ENCODE results near the gene ROR2. TPM values are rescaled to one million over a fixed set of nuclear protein-coding genes. Genes with fewer than 3 reads are reported as not detected.
A peak's percentile ranks its signal among the peaks of the same experiment; 100 is the strongest.

ROR2 gene
- total RNA-seq, 4 donors from 2014 or later: 37.4 to 71.8 (median 59.4) TPM

DNA sequence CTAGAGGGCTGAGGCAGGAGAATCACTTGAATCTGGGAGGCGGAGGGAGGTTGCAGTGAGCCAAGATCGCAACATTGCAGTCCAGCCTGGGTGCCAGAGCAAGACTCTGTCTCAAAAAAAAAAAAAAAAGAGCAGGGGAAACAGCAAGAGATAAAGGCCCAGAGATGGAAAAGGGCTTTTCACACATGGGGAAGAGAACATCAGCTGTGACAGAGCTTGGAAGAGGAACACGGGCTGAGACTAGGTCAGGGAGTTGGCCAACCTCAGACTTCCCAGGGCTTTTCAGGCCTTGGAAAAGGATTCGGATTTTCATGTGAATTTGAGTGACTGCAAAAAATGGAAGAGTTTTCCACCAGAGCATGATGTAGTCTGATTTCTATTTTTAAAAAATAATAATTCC is 294.4 kb downstream of the ROR2 start:
- intact Hi-C loops (cut with DNase I): loop anchor here (5.0 kb wide), 1 partner anchor 72 kb away; no protein-coding TSS in a partner anchor

DNA sequence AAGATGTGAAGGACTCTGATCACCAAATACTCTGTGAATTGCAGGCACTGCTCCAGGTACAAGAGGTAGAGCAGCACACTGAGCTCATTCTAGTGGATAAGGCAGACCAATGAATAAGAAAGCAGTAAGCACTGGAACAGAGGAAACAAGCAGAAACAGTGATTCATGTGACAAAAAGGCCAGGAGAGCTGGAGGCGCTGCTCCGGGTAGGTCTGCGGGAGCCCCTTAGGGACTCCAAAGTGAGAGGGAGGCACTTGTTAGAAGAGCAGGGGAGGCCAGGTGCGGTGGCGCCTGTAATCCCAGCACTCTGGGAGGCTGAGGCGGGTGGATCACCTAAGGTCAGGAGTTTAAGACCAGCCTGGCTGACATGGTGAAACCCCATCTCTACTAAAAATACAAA is 294.8 kb downstream of the ROR2 start:
- no peaks in the 10 kb centered on the region for H3K9me3 ChIP-seq
- TF ChIP-seq, protein P1, sequence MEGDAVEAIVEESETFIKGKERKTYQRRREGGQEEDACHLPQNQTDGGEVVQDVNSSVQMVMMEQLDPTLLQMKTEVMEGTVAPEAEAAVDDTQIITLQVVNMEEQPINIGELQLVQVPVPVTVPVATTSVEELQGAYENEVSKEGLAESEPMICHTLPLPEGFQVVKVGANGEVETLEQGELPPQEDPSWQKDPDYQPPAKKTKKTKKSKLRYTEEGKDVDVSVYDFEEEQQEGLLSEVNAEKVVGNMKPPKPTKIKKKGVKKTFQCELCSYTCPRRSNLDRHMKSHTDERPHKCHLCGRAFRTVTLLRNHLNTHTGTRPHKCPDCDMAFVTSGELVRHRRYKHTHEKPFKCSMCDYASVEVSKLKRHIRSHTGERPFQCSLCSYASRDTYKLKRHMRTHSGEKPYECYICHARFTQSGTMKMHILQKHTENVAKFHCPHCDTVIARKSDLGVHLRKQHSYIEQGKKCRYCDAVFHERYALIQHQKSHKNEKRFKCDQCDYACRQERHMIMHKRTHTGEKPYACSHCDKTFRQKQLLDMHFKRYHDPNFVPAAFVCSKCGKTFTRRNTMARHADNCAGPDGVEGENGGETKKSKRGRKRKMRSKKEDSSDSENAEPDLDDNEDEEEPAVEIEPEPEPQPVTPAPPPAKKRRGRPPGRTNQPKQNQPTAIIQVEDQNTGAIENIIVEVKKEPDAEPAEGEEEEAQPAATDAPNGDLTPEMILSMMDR (IDR thresholded peaks at IDR 0.05): no peak
- TF ChIP-seq EP300 (IDR thresholded peaks at IDR 0.05) (no peak), POLR2A (IDR thresholded peaks at IDR 0.05; ENCODE audit: low read depth) (no peak), POLR2AphosphoS5 (IDR thresholded peaks at IDR 0.05) (no peak)
- no peak overlapping the region for H3K27ac ChIP-seq (replicated peaks in 1 of 4)
- WGBS: 96% methylated on average over 6 of the region's 6 CpGs
- DNase-seq (ENCODE audit: extremely low spot score): peak; percentile 86
- H3K36me3 ChIP-seq: no peaks in the 10 kb centered on the region
- intact Hi-C loops (cut with DNase I): loop anchor here (5.0 kb wide), 1 partner anchor 72 kb away; no protein-coding TSS in a partner anchor
- H3K4me1 ChIP-seq: no peaks in the 10 kb centered on the region
- H3K4me3 ChIP-seq: no peak overlapping the region
- no peaks in the 10 kb centered on the region for H3K27me3 ChIP-seq

More for the DNA sequence above, 294.4 kb downstream of the ROR2 start:
- Histone ChIP-seq H3K36me3 (no peaks in the 10 kb centered on the region), H3K4me1 (no peaks in the 10 kb centered on the region), H3K9me3 (no peaks in the 10 kb centered on the region), H3K27me3 (no peaks in the 10 kb centered on the region), H3K4me3 (no peak overlapping the region), H3K27ac (replicated peaks in 1 of 4) (no peak overlapping the region)
- WGBS: 86% methylated on average over 4 of the region's 4 CpGs
- DNase-seq (ENCODE audit: extremely low spot score): peak; percentile 2
- no peak for TF ChIP-seq POLR2AphosphoS5 (IDR thresholded peaks at IDR 0.05)
- TF ChIP-seq, protein P1 (IDR thresholded peaks at IDR 0.05): no peak
- no peak for TF ChIP-seq POLR2A (IDR thresholded peaks at IDR 0.05; ENCODE audit: low read depth)
- no peak for TF ChIP-seq EP300 (IDR thresholded peaks at IDR 0.05)

DNA sequence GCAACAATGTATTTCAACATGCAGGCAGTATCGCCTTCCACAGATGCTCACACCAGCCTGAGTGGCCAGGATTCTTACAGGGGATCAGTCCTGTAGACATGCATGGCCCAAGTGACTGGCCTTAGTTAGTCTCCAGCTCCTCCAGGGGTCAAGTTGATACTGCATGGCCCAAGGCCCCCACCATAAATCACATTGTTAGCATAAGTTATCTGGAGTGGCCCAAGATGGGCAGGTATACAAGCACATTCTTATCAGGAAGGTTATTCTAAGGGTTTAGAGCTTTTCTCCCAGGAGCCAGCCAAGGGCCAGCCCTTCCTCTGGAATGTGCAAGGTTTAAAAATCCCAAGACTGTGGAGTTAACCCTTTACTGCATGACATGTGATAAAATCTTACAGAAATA is 295.5 kb downstream of the ROR2 start:
- Histone ChIP-seq H3K36me3 (no peaks in the 10 kb centered on the region), H3K27me3 (no peaks in the 10 kb centered on the region), H3K9me3 (no peaks in the 10 kb centered on the region), H3K4me1 (no peaks in the 10 kb centered on the region), H3K4me3 (no peak overlapping the region), H3K27ac (replicated peaks in 1 of 4) (no peak overlapping the region)
- TF ChIP-seq, protein P1 (IDR thresholded peaks at IDR 0.05): no peak
- TF ChIP-seq EP300 (IDR thresholded peaks at IDR 0.05) (no peak), POLR2A (IDR thresholded peaks at IDR 0.05; ENCODE audit: low read depth) (no peak), POLR2AphosphoS5 (IDR thresholded peaks at IDR 0.05) (no peak)
- 100% methylated on average over 1 of the region's 1 CpG for WGBS
- peak; percentile 66 for DNase-seq (ENCODE audit: extremely low spot score)
- intact Hi-C loops (cut with DNase I): no loop called here

DNA sequence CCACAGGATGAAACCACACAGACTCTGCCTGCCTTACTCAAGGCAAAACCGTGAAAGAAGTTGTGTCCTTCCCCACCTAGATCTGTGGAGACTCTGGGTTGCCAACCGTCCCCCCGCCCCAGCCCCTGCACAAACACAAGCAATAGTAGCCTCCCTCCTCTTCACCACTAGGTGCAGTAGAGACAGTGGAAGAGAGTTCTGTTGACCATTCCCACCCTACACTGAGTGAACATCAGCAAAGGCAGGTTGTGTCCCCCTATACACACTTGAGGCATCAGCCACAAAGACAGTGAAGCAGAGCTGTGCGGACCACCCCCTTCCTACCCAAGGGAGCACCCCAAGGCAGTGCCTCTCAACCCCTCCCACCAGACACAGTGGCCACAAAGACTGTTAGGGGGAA is 302.7 kb downstream of the ROR2 start:
- peak; percentile 37 for DNase-seq (ENCODE audit: extremely low spot score)
- WGBS: 93% methylated on average over 3 of the region's 4 CpGs
- intact Hi-C loops (cut with DNase I): no loop called here
- no peaks in the 10 kb centered on the region for H3K36me3 ChIP-seq
- no peaks in the 10 kb centered on the region for H3K4me1 ChIP-seq
- TF ChIP-seq, protein P1 (IDR thresholded peaks at IDR 0.05): no peak
- TF ChIP-seq POLR2AphosphoS5 (IDR thresholded peaks at IDR 0.05) (no peak), POLR2A (IDR thresholded peaks at IDR 0.05; ENCODE audit: low read depth) (no peak), EP300 (IDR thresholded peaks at IDR 0.05) (no peak)
- no peak overlapping the region for H3K27ac ChIP-seq (replicated peaks in 1 of 4)
- no peaks in the 10 kb centered on the region for H3K27me3 ChIP-seq
- H3K9me3 ChIP-seq: no peaks in the 10 kb centered on the region
- H3K4me3 ChIP-seq: no peak overlapping the region

DNA sequence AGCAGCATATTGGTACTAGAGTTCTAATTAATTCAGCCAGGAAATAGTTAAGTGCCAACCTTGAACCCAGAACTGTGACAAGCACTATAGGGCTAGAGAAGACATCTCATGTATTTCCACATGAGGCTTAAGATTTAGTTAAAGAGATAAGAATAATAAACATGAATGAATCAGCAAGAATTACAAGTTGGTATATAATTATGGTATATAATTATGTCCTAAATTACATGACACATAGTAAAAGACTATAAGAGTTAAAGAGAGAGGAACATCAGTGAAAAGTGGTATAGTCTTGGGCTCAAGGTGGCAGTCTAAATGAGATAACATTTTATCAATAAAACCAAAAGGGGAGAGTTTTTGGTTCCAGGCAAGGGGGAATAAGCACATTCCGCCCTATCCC is 303.3 kb downstream of the ROR2 start:
- Histone ChIP-seq H3K4me3 (no peak overlapping the region), H3K4me1 (no peaks in the 10 kb centered on the region), H3K36me3 (no peaks in the 10 kb centered on the region), H3K9me3 (peaks cover 0 to 3% (median under 1%) of the 10 kb centered on the region in 4 donors), H3K27me3 (no peaks in the 10 kb centered on the region), H3K27ac (replicated peaks in 1 of 4) (no peak overlapping the region)
- intact Hi-C loops (cut with DNase I): no loop called here
- WGBS: 96% methylated on average over 1 of the region's 1 CpG
- TF ChIP-seq EP300 (IDR thresholded peaks at IDR 0.05) (no peak), POLR2A (IDR thresholded peaks at IDR 0.05; ENCODE audit: low read depth) (no peak), POLR2AphosphoS5 (IDR thresholded peaks at IDR 0.05) (no peak)
- TF ChIP-seq, protein P1 (IDR thresholded peaks at IDR 0.05): no peak
- DNase-seq (ENCODE audit: extremely low spot score): no peak
